ENCODE data around the gene PFDN5. TPM values are rescaled to one million over a fixed set of nuclear protein-coding genes. Genes with fewer than 3 reads are reported as not detected.

The PFDN5 gene
- total RNA-seq, 1 experiment from 2014 or later, result 387 TPM

DNA sequence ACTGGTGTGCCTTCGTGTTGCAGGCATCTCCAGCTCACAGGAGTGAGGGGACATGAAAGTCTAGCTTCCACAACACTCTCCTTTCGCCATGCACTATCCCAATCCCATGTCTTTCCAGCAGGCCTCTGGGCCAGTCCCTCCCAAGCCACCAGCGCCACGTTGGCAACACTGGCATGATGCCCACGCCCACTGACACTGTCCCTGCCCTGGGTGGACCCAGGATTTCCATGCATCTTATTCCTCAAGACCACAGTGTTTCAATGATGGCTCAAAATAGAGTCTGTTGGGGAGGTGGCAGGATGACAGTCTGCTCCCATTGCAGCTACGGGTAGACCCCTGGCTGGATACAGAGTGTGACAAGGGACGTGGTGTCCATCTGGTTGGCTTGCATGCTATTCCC lies 38.5 kb downstream of the PFDN5 start:
- Histone ChIP-seq H3K9me3 (ENCODE audit: low read length) (no peaks in the 10 kb centered on the region), H4K20me1 (ENCODE audit: insufficient read depth, low read depth, low read length) (no peaks in the 10 kb centered on the region), H2AFZ (ENCODE audit: low read length) (no peak overlapping the region), H3K79me2 (ENCODE audit: low read length) (no peaks in the 10 kb centered on the region), H3K4me3 (ENCODE audit: low read length) (no peak overlapping the region), H3K4me2 (ENCODE audit: low read depth, low read length, poor library complexity, severe bottlenecking) (no peak overlapping the region), H3K27ac (ENCODE audit: low read length) (no peak overlapping the region), H3K4me1 (ENCODE audit: low read length) (peaks cover 8% of the 10 kb centered on the region), H3K9me2 (replicated peaks; ENCODE audit: insufficient read depth, low read length) (no peaks in the 10 kb centered on the region), H3K27me3 (ENCODE audit: low read length) (no peaks in the 10 kb centered on the region), H3K9ac (ENCODE audit: low read length) (no peak overlapping the region), H3K36me3 (ENCODE audit: insufficient read depth, low read length) (no peaks in the 10 kb centered on the region)
- no peak for DNase-seq

DNA sequence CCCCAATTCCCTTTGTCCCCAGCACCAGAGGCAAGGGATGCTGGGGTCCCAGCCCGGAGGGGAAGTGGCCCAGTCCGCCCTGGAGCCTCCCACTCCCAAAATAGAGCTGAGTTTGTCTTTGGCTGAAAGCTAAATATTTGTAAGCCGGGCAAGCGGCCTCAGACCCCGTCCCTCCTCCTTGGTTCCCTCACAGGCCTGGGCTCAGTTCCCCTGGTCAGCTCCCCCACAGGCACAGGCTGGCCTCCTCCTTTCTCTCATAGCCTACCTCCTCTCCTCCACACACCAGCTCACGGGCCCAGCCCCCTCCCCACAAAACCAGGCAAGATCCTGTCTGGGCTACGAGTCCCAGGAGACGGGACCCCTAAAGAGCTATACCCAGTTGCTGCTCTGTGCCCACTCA lies 39.5 kb downstream of the PFDN5 start:
- H3K4me3 ChIP-seq (ENCODE audit: low read length), result no peak overlapping the region
- no peaks in the 10 kb centered on the region for H3K9me3 ChIP-seq (ENCODE audit: low read length)
- peaks cover 8% of the 10 kb centered on the region for H3K4me1 ChIP-seq (ENCODE audit: low read length)
- H4K20me1 ChIP-seq (ENCODE audit: insufficient read depth, low read depth, low read length), result no peaks in the 10 kb centered on the region
- H3K9me2 ChIP-seq (replicated peaks; ENCODE audit: insufficient read depth, low read length), result no peaks in the 10 kb centered on the region
- H3K9ac ChIP-seq (ENCODE audit: low read length), result no peak overlapping the region
- no peak overlapping the region for H2AFZ ChIP-seq (ENCODE audit: low read length)
- no peak for DNase-seq
- H3K79me2 ChIP-seq (ENCODE audit: low read length), result no peaks in the 10 kb centered on the region
- H3K36me3 ChIP-seq (ENCODE audit: insufficient read depth, low read length), result no peaks in the 10 kb centered on the region
- H3K27ac ChIP-seq (ENCODE audit: low read length), result no peak overlapping the region
- H3K4me2 ChIP-seq (ENCODE audit: low read depth, low read length, poor library complexity, severe bottlenecking), result no peak overlapping the region
- H3K27me3 ChIP-seq (ENCODE audit: low read length), result no peaks in the 10 kb centered on the region

DNA sequence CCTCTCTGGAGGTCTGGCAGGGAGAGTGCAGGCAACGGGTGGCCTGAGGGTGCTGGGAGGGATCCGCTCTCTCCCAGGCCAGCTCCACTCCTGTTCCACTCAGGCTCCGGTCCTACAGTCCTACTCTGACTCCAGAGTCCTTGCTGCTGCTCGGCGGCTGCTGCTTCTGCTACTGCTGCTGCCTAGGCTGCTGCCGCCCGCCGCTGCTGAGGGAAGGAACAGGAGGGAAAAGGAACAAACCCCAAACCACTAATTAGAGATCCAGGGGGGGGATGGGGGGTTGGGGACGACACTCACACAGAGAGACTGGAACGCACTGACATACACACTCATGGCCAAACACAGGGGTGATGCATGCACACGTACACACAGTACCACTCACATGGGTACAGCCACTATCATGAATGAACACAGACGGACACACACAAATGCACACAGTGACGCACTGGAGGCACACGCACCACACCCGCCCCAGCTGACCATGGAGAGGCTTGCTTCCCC lies 40.9 kb downstream of the PFDN5 start, which contains the start of gene SP7:
TSS of gene SP7 (minus strand) at position 174 of the 501 bp plus-strand sequence. CDS start 708 bp downstream, outside the sequence.
- Histone ChIP-seq H3K4me1 (ENCODE audit: low read length) (peaks cover 8% of the 10 kb centered on the region), H3K9me3 (ENCODE audit: low read length) (no peaks in the 10 kb centered on the region), H3K9ac (ENCODE audit: low read length) (peak within 1 kb of the TSS; percentile 9; the same call in 1 of the 2 replicates), H3K27me3 (ENCODE audit: low read length) (no peaks in the 10 kb centered on the region), H3K4me2 (ENCODE audit: low read depth, low read length, poor library complexity, severe bottlenecking) (no peak within 1 kb of the TSS), H2AFZ (ENCODE audit: low read length) (0 out of 2 replicates have a peak within 1 kb of the TSS, but pooled peaks have one; percentile 5), H3K36me3 (ENCODE audit: insufficient read depth, low read length) (no peaks in the 10 kb centered on the region), H4K20me1 (ENCODE audit: insufficient read depth, low read depth, low read length) (no peaks in the 10 kb centered on the region), H3K27ac (ENCODE audit: low read length) (no peak within 1 kb of the TSS), H3K4me3 (ENCODE audit: low read length) (no peak within 1 kb of the TSS), H3K9me2 (replicated peaks; ENCODE audit: insufficient read depth, low read length) (no peaks in the 10 kb centered on the region), H3K79me2 (ENCODE audit: low read length) (no peaks in the 10 kb centered on the region)
- no peak for DNase-seq

DNA sequence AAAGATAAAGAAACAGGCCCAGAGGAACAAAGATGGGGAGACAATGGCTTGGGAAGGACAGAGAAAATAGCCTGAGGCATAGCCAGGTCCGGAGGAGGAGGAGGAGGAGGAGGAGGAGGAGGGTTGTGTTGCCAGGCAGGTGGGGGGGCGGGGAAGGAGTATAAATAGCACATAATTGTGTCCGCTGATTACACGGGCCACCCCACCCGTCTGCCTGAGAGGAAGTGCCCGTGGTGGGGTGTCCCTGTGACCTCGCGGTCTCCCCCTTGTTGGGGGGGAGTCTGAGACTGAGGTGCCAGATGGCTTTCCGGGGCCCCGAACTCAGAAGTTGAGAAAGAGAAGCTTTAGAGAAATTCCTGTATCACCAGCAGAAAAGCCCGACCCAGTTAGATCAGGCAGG lies 42.7 kb downstream of the PFDN5 start:
- no peaks in the 10 kb centered on the region for H3K36me3 ChIP-seq (ENCODE audit: insufficient read depth, low read length)
- peaks cover 8% of the 10 kb centered on the region for H3K4me1 ChIP-seq (ENCODE audit: low read length)
- no peak overlapping the region for H3K27ac ChIP-seq (ENCODE audit: low read length)
- H3K9me3 ChIP-seq (ENCODE audit: low read length), result no peaks in the 10 kb centered on the region
- H2AFZ ChIP-seq (ENCODE audit: low read length), result no peak overlapping the region
- no peaks in the 10 kb centered on the region for H3K9me2 ChIP-seq (replicated peaks; ENCODE audit: insufficient read depth, low read length)
- no peaks in the 10 kb centered on the region for H3K79me2 ChIP-seq (ENCODE audit: low read length)
- no peak overlapping the region for H3K4me2 ChIP-seq (ENCODE audit: low read depth, low read length, poor library complexity, severe bottlenecking)
- H3K9ac ChIP-seq (ENCODE audit: low read length), result no peak overlapping the region
- H3K4me3 ChIP-seq (ENCODE audit: low read length), result no peak overlapping the region
- H3K27me3 ChIP-seq (ENCODE audit: low read length), result no peaks in the 10 kb centered on the region
- H4K20me1 ChIP-seq (ENCODE audit: insufficient read depth, low read depth, low read length), result no peaks in the 10 kb centered on the region
- no peak for DNase-seq

DNA sequence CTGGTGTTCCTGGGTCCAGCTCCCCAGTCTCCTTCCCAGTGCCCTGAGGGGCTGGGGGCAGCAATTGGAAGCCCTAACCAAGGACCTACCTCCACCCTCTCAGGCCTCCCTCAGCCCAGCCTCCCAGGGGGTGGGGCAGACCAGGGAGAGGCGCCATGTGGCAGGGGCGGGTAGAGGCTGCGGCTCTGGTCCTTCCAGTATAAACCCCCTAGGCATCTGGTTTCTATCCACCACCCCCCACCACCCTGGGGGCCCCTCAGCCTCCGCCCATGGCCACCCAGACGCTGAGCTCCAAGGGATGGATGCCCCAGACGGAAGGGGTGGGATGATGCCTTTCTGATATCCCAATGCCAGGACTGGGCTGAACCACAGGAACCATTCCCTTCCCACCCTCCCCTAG lies 43.6 kb downstream of the PFDN5 start:
- Histone ChIP-seq H3K9me3 (ENCODE audit: low read length) (no peaks in the 10 kb centered on the region), H3K27me3 (ENCODE audit: low read length) (no peaks in the 10 kb centered on the region), H4K20me1 (ENCODE audit: insufficient read depth, low read depth, low read length) (no peaks in the 10 kb centered on the region), H3K9ac (ENCODE audit: low read length) (no peak overlapping the region), H3K4me2 (ENCODE audit: low read depth, low read length, poor library complexity, severe bottlenecking) (no peak overlapping the region), H2AFZ (ENCODE audit: low read length) (no peak overlapping the region), H3K4me3 (ENCODE audit: low read length) (no peak overlapping the region), H3K36me3 (ENCODE audit: insufficient read depth, low read length) (no peaks in the 10 kb centered on the region), H3K27ac (ENCODE audit: low read length) (no peak overlapping the region), H3K9me2 (replicated peaks; ENCODE audit: insufficient read depth, low read length) (no peaks in the 10 kb centered on the region), H3K79me2 (ENCODE audit: low read length) (no peaks in the 10 kb centered on the region), H3K4me1 (ENCODE audit: low read length) (peaks cover 8% of the 10 kb centered on the region)
- no peak for DNase-seq

DNA sequence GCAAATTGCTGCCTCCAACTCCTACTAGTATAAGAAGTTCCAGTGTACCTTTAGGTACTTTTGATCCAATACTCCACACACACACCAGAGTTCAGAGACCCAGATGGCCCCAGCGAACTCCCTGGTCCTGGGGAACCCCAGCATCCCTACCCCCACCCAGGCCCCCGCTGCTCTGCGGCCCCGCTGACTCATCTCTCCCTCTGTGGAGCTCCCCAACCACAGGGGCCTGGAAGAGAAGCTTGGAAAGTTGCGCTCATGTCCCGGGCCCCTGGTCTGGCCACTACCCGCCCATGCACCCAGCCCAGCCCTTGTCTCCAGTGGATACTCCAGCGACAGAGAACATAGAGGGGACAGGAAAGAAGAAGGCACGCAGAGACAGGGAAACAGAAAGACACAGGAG lies 45.1 kb downstream of the PFDN5 start:
- H3K36me3 ChIP-seq (ENCODE audit: insufficient read depth, low read length), result no peaks in the 10 kb centered on the region
- DNase-seq, result no peak
- H3K9ac ChIP-seq (ENCODE audit: low read length), result no peak overlapping the region
- no peak overlapping the region for H2AFZ ChIP-seq (ENCODE audit: low read length)
- H3K4me3 ChIP-seq (ENCODE audit: low read length), result no peak overlapping the region
- no peak overlapping the region for H3K27ac ChIP-seq (ENCODE audit: low read length)
- H3K79me2 ChIP-seq (ENCODE audit: low read length), result no peaks in the 10 kb centered on the region
- no peaks in the 10 kb centered on the region for H3K9me3 ChIP-seq (ENCODE audit: low read length)
- H3K4me1 ChIP-seq (ENCODE audit: low read length), result peaks cover 20% of the 10 kb centered on the region
- H3K9me2 ChIP-seq (replicated peaks; ENCODE audit: insufficient read depth, low read length), result no peaks in the 10 kb centered on the region
- no peaks in the 10 kb centered on the region for H4K20me1 ChIP-seq (ENCODE audit: insufficient read depth, low read depth, low read length)
- H3K4me2 ChIP-seq (ENCODE audit: low read depth, low read length, poor library complexity, severe bottlenecking), result no peak overlapping the region
- H3K27me3 ChIP-seq (ENCODE audit: low read length), result no peaks in the 10 kb centered on the region

DNA sequence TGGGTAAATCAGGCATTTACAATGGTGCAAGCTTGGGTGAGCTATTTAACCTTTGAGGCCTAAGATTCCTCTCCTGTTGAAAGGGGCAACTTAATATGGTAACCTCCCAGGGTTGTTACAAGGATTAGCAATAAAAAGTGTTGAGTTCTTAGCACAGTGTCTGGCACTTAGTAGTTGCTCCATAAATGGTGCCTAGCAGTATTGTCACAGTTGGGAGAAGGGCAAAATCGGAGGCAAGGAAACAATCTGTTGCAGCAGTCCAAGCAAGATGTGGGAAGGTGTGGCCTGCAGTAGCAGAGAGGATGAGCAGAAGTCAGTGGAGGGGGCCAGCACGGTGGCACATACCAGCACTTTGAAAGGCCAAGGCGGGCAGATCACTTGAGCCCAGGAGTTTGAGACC lies 48.1 kb downstream of the PFDN5 start:
- DNase-seq, result no peak

DNA sequence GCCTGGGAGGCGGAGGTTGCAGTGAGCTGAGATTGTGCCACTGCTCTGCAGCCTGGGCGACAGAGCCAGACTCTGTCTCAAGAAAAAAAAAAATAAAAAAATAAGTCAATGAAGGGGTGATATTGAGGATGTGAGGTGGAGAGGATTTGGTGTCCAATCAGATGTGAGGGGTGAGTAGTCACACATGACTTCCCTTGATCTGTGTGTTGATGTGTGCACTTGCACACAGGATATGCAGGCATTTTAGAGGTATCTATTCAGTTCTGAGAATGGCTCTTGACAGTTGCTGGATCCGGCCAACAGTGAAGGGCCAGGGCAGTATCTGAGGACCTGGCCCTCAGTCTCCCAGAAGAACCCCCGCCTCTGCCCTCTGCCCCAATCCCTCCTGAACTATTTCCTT lies 48.6 kb downstream of the PFDN5 start:
- Histone ChIP-seq H3K4me1 (ENCODE audit: low read length) (peaks cover 12% of the 10 kb centered on the region), H3K27ac (ENCODE audit: low read length) (no peak overlapping the region), H3K9ac (ENCODE audit: low read length) (peak overlapping the region; percentile 72; the same call in 1 of the 2 replicates), H3K27me3 (ENCODE audit: low read length) (no peaks in the 10 kb centered on the region), H3K36me3 (ENCODE audit: insufficient read depth, low read length) (no peaks in the 10 kb centered on the region), H3K9me2 (replicated peaks; ENCODE audit: insufficient read depth, low read length) (no peaks in the 10 kb centered on the region), H2AFZ (ENCODE audit: low read length) (no peak overlapping the region), H3K4me3 (ENCODE audit: low read length) (no peak overlapping the region), H3K4me2 (ENCODE audit: low read depth, low read length, poor library complexity, severe bottlenecking) (peak overlapping the region; percentile 93), H3K79me2 (ENCODE audit: low read length) (no peaks in the 10 kb centered on the region), H3K9me3 (ENCODE audit: low read length) (no peaks in the 10 kb centered on the region), H4K20me1 (ENCODE audit: insufficient read depth, low read depth, low read length) (no peaks in the 10 kb centered on the region)
- no peak for DNase-seq

More for the DNA sequence above, 48.1 kb downstream of the PFDN5 start:
- H3K9me2 ChIP-seq (replicated peaks; ENCODE audit: insufficient read depth, low read length), result no peaks in the 10 kb centered on the region
- H3K27ac ChIP-seq (ENCODE audit: low read length), result no peak overlapping the region
- peaks cover 12% of the 10 kb centered on the region for H3K4me1 ChIP-seq (ENCODE audit: low read length)
- H3K36me3 ChIP-seq (ENCODE audit: insufficient read depth, low read length), result no peaks in the 10 kb centered on the region
- H3K27me3 ChIP-seq (ENCODE audit: low read length), result no peaks in the 10 kb centered on the region
- H3K4me2 ChIP-seq (ENCODE audit: low read depth, low read length, poor library complexity, severe bottlenecking), result no peak overlapping the region
- no peaks in the 10 kb centered on the region for H4K20me1 ChIP-seq (ENCODE audit: insufficient read depth, low read depth, low read length)
- H3K4me3 ChIP-seq (ENCODE audit: low read length), result no peak overlapping the region
- H3K9me3 ChIP-seq (ENCODE audit: low read length), result no peaks in the 10 kb centered on the region
- H3K9ac ChIP-seq (ENCODE audit: low read length), result no peak overlapping the region
- H3K79me2 ChIP-seq (ENCODE audit: low read length), result no peaks in the 10 kb centered on the region
- H2AFZ ChIP-seq (ENCODE audit: low read length), result no peak overlapping the region

All from Karpas-422 (cell line).